WI38 (cell line): ENCODE data around the gene ZBTB48.
"Not testable (repeated sequence)": the region's sequence is repeated elsewhere in the genome, so short reads cannot be mapped to it uniquely, and the experiment has no call there.

Experiments used
- H3K4me3 ChIP-seq: 2 replicates; pipeline ENCODE4 v1.5.1; 2011; ENCODE audit warnings: low read depth, mild to moderate bottlenecking, control low read depth, low read length
- TF ChIP-seq, protein P1 (sequence below): IDR thresholded peaks from 2 replicates; pipeline ENCODE4 v1.5.1; 2012; ENCODE audit warnings: low read depth, mild to moderate bottlenecking, control low read depth, low read length

ZBTB48 gene

DNA sequence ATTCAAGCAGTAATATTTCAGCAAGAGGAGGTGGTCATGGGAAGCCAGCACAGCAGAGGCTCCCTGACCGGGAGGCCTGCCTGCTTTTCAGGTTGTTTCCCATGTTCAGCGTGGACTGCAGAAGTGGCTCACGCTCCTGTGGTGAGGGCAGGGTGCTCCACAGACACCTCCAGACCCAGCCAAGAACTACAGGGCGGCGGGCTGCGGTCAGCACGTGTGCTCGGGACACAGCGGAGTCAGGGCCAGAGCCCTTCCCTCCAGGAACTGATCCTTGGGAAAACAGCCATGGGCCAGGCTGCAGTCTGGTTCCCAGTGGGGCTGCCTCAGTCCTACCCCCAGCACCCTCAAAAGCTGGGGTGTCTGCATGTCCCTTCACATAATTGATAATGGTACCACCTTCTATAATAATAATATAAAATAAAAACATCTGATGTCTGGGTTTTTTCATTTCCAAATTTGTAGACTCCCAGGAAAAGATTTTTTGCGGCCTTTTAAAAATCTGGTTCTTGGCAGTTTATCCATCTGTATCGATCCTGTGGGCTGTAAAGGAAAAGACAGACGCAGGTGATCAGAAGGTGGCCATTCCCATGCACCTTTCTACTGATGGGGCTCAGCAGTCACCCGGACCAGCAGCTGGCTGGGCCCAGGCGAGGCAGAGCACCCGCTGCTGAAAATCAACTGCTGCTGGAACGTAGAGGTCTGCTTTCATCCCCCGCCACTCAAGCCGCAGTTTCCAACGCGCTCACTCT lies 55.5 kb downstream of the ZBTB48 start:
- TF ChIP-seq, protein P1, sequence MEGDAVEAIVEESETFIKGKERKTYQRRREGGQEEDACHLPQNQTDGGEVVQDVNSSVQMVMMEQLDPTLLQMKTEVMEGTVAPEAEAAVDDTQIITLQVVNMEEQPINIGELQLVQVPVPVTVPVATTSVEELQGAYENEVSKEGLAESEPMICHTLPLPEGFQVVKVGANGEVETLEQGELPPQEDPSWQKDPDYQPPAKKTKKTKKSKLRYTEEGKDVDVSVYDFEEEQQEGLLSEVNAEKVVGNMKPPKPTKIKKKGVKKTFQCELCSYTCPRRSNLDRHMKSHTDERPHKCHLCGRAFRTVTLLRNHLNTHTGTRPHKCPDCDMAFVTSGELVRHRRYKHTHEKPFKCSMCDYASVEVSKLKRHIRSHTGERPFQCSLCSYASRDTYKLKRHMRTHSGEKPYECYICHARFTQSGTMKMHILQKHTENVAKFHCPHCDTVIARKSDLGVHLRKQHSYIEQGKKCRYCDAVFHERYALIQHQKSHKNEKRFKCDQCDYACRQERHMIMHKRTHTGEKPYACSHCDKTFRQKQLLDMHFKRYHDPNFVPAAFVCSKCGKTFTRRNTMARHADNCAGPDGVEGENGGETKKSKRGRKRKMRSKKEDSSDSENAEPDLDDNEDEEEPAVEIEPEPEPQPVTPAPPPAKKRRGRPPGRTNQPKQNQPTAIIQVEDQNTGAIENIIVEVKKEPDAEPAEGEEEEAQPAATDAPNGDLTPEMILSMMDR, result no peak
- no peak overlapping the region for H3K4me3 ChIP-seq

DNA sequence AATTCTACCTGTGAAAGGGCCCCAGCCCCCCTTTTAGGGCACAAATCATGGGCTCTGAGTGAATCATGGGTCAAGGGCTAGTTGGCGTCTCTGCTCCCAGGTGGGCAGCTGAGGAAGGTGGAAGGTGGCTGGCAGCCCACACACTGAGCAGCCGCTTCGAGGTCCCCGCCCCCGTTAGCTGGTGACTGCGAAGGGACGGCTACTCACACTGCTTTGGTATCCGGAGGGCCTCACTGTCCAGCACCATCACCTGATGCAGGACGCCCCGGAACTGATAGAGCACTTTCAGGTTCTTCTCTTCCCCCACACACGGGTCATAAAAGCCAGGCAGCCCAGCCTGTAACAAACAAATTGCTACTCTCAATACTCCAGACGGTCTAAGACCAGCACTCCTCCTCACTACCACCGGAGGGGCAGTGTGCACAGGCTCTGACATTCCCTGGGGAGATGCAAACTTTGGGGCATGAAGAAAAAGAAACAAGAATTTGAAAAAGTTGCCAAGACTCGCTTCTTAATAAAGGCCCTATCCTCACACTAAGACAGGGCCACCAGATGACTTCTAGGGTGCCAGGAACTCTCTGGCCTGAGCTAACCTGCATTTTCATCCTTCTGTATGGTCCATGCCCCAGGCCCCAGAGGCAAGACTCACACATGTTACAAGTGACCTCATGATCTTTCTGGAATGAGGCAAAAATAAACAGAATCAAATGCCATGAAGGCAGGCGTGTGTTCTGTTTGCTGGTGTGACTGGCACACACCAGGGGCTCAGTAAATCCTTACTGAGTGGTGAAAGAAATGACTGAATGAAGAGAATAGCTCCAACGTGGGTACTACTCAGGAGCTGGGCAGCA lies 56.3 kb downstream of the ZBTB48 start:
- H3K4me3 ChIP-seq, result no peak overlapping the region
- TF ChIP-seq, protein P1, result no peak

DNA sequence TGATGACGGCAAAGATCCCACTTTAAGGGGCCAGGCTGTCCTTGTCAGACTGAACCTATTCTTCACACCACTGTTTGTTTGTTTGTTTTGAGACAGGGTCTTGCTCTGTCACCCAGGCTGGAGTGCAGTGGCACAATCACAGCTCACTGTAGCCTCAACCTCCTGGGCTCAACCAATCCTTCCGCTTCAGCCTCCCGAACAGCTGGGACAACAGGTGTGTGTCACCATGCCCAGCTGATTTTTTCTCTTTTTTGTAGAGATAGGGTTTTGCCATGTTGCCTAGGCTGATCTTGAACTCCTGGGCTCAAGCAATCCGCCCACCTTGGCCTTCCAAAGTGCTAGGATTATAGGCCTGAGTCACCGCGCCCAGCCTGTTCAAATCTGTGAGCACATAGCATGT lies 57.0 kb downstream of the ZBTB48 start:
- H3K4me3 ChIP-seq, result not testable (repeated sequence)

DNA sequence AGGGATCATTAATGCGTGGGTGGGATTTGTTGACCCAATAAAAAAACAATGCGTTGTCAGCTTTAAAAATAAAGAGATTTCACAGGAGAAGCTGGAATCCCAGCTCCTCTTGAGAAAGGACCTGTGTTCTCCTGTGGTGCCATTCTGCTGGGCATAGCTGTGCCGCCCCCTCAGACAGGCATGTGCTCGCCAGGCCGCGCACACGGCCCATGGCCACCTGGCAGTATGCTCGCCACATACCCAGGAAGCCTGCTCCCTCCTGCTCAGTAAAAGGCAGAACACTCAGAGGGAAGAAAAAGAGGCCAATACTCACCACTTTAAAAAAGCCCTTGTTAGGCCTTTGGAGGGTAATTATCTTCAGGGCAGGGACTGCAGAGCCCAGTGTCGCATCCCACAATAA lies 58.0 kb downstream of the ZBTB48 start:
- TF ChIP-seq, protein P1, result no peak
- H3K4me3 ChIP-seq, result no peak overlapping the region

DNA sequence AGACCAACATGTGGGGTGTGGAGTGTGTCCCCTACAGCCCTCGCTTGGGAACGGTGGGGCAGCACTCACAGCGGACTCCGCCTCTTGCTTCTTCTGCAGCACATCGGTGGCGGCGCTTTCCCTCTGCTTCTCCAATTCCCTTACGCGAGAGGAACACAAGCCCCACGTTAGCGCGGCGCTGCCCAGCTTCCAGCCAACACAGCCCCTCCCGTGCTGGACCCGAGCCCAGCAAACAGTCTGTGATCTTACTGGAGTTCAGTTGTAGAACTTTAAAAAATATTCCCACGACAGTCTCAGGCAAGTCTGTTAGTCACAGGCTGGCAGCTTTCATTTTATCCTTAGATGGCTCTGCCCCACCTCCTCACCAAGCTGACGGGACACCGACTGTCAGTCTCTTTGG lies 58.4 kb downstream of the ZBTB48 start:
- TF ChIP-seq, protein P1, result no peak
- no peak overlapping the region for H3K4me3 ChIP-seq
